ENCODE measurements around the gene VWA5B1. TPM values are rescaled to one million over a fixed set of nuclear protein-coding genes. Genes with fewer than 3 reads are reported as not detected.

Gene VWA5B1
- total and polyA plus RNA-seq, 2 experiments from 2014 or later, result 0.16 to 1.0 TPM

GRCh38 chr1:20353836-20354235 is 63.2 kb downstream of the VWA5B1 start:
- Histone ChIP-seq H4K20me1 (replicated peaks; ENCODE audit: insufficient read depth) (no peaks in the 10 kb centered on the region), H3K4me3 (no peak overlapping the region), H3K4me2 (no peak overlapping the region), H2AFZ (no peak overlapping the region), H3K9me2 (ENCODE audit: insufficient read depth) (no peaks in the 10 kb centered on the region), H3K79me2 (replicated peaks; ENCODE audit: insufficient read depth) (no peaks in the 10 kb centered on the region), H3K27me3 (ENCODE audit: insufficient read depth) (no peaks in the 10 kb centered on the region), H3K36me3 (ENCODE audit: insufficient read depth) (no peaks in the 10 kb centered on the region), H3K4me1 (ENCODE audit: insufficient read depth) (no peaks in the 10 kb centered on the region), H3F3A (replicated peaks; ENCODE audit: low read depth) (no peaks in the 10 kb centered on the region), H3K27ac (ENCODE audit: low read depth) (no peak overlapping the region)
- Mint-ChIP-seq H3K27ac (no peak overlapping the region), H3K27me3 (ENCODE audit: insufficient read depth, low read depth, poor library complexity) (peaks cover 13% of the 10 kb centered on the region), H3K4me3 (no peak overlapping the region), H3K36me3 (ENCODE audit: low read depth) (no peaks in the 10 kb centered on the region), H3K9me3 (no peaks in the 10 kb centered on the region), H3K4me1 (peaks cover 4% of the 10 kb centered on the region; the same call in 1 of the 3 replicates)
- TF ChIP-seq POLR2AphosphoS5 (IDR thresholded peaks at IDR 0.05; ENCODE audit: low read depth) (no peak), EZH2phosphoT487 (IDR thresholded peaks at IDR 0.05; ENCODE audit: unreplicated experiment) (no peak), ZNF331 (CRISPR knock-in tag; IDR thresholded peaks at IDR 0.05; ENCODE audit: low read depth) (no peak), JUNB (IDR thresholded peaks at IDR 0.05; ENCODE audit: unreplicated experiment) (no peak), CTCF (conservative IDR thresholded peaks at IDR 0.05; ENCODE audit: low read depth in 2 of 2) (no peak), EZH2 (IDR thresholded peaks at IDR 0.05; ENCODE audit: low read depth, unreplicated experiment) (no peak), STAT1 (IDR thresholded peaks at IDR 0.05; ENCODE audit: unreplicated experiment) (no peak), ZNF462 (CRISPR knock-in tag; IDR thresholded peaks at IDR 0.05) (no peak), NANOG (IDR thresholded peaks at IDR 0.05; ENCODE audit: borderline replicate concordance) (no peak), REST (IDR thresholded peaks at IDR 0.05; ENCODE audit: unreplicated experiment) (no peak), ETS1 (IDR thresholded peaks at IDR 0.05) (no peak), ZNF114 (CRISPR knock-in tag; IDR thresholded peaks at IDR 0.05) (no peak), CREB1 (CRISPR knock-in tag; IDR thresholded peaks at IDR 0.05; ENCODE audit: low read depth) (no peak)
- ATAC-seq (no peak), DNase-seq (ENCODE audit: low spot score) (no peak)

Data from GM23338 (cell line).